Esophagus mucosa (tissue), 1 donor: Measurements from ENCODE around the gene OCIAD2. TPM values are rescaled to one million over a fixed set of nuclear protein-coding genes. Genes with fewer than 3 reads are reported as not detected.
"Not testable (repeated sequence)": the region's sequence is repeated elsewhere in the genome, so short reads cannot be mapped to it uniquely, and the experiment has no call there.

Experiments
- ATAC-seq: fragments of 200-7000 bp; cut with Tn5 transposase; one replicate; pipeline ENCODE4 v1.9.1; 2020
- total RNA-seq: library from RNA; stranded (reverse); gene quantifications from one replicate; pipeline ENCODE4 v1.2.4, GENCODE V29; 2023
- donor health status: DM: yes; HTN: yes; CAD: no.

OCIAD2 gene
- total RNA-seq, 1 donor from 2014 or later: 32.8 TPM

DNA sequence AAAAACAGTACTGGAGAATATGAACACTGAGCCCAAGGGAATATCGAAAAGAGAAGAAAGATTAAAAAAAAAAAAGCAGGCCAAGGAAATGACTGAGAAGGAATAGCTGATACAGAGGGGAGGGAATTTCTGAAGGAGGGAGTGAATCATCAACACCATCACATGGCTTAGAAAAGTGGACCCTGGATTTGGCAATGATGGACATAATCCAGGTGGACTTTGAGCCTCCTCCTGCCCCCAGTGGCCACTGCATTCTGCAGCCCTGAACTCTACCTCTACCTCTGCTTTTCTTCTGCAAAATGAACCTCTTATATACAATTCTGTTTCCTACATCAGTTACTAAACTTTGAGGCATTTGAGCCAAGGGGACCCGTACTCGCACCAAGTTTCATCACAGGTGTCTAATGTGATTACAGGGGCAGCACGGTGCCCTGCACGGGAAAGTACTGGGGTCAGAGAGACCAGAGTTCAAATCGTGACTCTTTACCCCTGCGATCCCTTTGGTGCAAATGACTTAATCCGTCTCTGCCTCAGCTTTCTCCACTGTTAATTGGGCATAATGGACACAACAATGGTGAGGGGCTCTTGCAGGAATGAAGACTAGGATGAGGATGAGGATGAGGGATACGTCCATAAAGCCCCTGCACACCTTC, 1.1 kb downstream of the OCIAD2 start:
- ATAC-seq: no peak

DNA sequence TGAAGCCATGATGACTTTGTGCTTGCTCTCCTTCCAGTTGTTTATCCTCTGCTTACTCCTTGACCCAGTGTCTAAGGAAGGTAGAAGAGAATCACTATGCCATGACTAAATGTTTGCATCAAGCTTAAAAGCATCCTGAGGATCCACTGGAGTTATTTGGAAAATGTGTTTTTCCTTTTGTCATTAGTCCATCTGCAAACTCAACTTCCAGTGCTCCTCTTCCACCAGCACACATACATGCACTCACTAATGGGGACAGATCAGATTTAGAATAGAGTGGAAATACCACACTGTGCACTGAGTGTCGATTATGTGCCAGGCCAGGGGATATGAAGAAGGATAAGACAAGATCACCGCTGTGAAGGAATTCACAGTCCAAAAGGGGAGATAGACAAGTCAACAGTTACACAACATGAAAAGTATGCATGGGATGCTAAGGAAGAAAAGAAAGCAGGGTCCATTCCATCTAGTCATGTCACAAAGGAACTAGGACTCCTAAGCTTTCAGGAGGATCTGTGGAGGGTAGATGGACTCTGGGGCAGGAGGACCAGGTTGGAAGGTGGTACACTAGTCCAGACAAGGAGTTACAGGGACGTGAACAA, 1.9 kb downstream of the OCIAD2 start:
- no peak for ATAC-seq

DNA sequence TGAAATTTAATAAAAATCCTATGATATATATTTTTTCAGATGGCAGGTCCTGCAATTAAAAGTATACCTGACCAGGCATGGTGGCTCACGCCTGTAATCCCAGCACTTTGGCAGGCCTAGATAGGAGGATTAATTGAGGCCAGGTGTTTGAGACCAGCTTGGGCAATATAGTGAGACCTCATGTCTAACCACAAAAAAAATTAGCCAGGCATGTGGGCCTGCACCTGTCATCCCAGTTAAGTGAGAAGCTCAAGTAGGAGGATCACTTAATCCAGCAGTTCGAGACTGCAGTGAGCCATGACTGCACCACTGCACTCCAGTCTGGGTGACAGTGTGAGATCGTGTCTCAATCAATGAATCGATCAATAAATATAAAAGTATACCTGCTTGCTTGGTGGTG, 2.5 kb downstream of the OCIAD2 start:
- ATAC-seq: no peak

DNA sequence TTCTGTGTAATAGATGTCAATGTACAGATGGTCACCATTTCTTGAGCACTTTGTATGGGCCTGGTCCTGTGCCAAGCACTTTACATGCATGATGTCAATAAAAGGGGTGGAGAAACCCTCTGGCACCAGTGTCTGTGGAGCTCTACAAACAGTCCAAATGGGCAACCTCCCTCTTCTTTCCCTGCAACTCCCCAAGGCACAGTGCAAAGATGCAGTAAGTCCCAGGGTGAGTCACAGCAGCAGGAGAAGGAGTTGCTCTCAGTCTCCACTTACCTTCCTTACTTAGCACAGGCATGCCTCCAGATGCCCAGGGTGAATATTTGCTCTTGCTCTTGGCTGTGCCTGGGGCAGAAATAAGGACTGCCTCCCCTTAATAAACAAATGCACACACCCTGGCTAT, 4.3 kb downstream of the OCIAD2 start:
- peak; percentile 84 for ATAC-seq

DNA sequence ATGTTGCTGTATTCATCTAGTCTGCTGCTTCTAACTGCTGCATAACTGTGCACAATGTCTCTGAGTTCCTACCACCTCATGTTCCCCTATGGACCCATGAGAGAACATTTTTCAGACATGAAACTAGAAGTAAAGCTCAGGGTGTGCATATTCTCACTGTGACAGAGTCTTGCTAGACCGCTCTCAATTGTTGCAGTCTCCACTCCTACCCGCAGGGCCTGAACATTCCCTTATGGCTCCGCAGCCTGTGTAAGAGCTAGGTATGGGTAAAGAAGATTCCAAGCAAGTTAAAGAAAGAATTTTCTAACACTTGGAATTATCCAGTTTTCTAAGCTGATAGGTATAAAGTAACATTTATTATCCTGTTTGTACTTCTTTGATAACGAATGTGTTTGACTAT, 5.4 kb downstream of the OCIAD2 start:
- no peak for ATAC-seq

DNA sequence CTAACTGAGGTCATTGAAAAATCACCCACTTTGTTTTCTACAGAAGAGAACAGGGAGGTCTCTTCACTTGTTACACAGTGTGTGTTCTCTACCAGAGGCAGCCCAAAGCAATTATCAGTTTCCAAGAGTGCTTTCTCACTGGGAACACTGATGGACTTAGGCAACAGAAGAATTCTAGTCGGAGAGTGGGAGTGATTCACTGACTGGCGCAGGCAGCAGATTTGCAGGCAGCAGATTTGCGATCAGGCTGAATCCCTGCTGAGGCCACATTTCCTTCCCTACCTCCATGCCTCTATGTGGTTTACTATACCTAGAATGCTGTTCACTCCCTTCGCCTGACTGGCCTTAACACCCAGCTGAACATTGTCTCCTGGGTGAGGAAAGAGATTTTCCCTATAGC, 6.6 kb downstream of the OCIAD2 start:
- no peak for ATAC-seq

DNA sequence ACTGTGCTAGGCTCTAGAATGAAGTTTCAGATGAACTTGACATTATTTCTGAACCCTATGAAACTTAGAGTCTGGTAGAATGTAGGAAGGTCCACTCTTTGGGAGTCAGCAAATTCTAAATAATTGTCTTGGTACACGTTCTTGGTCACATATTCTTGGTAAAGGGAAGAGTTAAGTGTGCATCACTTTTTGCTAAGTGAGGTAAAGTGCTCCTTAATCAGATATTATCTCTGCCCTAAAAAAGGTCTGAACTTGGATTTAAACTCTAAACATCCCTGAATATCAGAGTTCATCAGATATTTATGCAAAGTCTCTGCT, 7.2 kb downstream of the OCIAD2 start:
- ATAC-seq: no peak

DNA sequence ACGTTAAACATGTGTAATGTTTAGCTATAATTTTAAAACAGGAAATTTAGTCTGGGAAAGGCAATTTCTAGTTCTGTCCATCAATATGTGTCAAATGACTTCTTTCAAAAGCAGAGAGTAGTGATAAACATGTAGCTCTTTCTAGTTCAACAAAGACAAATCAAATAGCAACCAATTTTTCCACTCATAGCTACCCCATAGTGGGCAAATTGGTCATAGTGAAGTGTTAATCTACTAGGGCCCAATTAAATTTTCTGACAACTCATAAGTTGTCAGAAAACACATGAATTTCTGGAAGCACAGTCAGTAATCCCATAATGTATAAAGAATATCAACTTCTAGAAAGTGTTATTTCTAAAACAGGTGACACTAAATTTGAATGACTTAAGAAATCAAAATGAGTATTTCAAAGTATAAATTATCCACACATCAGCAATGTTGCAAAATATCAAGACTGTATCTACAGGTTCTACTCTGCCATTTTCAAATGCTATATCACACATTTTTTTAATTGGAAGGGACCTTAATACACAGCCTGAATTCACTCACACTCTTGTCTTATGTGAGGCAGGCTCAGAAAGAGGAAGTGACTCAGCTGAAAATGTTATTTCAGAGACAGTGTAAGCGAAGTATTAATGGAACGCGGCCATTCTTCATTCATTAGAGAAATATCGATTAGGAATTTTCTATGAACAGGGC, 7.7 kb downstream of the OCIAD2 start:
- no peak for ATAC-seq

DNA sequence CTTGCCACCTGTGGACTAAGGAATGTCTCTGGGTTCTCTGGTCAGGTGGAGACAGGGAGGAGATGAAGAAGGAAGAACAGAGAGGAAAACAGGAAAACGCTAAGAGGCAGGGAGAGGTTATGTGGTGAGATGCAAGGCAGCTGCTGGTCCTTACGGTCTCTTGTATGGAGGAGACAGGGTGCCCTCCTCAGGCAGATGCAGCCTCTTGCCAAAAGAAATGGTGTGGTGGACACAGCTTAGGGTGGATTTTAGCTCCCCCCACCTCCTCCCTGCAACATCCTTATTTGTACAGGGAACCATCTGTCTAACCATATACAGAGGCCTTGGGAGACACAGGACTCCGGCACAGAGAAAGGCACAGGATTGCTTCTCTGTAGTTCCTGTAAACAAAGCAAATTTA, 9.7 kb downstream of the OCIAD2 start:
- ATAC-seq: no peak

DNA sequence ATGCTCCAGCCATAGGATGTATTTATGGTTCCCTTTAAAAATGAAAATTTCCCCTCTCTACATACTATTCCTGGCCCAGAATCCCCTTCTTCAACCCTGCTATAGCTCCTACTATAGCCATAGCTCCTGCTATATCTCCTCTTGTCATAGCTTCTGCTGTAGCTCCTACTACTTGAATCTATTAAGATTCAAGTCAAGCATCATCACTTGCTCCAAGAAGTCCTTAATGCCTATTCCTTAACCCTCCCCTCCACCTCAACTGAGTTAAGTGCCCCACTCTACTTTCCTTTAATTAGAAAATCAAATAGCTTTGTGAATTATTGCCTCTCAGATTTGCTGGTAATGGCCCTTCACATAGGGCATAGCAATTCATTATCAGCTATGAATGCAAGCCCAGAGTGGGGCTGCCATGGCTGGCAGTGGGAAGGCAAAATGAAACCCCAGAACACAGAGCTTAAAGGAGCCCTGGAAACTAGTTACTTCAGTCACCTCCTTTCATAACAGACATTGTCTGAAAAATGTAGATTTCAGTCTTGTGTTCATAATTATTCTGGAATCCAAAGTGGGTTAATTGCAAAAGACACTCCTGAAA, 15.4 kb downstream of the OCIAD2 start:
- ATAC-seq: no peak

DNA sequence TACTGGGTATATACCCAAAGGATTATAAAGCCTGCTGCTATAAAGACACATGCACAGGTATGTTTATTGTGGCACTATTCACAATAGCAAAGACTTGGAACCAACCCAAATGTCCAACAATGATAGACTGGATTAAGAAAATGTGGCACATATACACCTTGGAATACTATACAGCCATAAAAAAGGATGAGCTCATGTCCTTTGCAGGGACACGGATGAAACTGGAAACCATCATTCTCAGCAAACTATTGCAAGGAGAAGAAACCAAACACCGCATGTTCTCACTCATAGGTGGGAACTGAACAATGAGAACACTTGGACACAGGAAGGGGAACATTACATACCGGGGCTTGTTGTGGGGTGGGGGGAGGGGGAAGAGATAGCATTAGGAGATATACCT, 16.8 kb downstream of the OCIAD2 start:
- ATAC-seq: not testable (repeated sequence)

DNA sequence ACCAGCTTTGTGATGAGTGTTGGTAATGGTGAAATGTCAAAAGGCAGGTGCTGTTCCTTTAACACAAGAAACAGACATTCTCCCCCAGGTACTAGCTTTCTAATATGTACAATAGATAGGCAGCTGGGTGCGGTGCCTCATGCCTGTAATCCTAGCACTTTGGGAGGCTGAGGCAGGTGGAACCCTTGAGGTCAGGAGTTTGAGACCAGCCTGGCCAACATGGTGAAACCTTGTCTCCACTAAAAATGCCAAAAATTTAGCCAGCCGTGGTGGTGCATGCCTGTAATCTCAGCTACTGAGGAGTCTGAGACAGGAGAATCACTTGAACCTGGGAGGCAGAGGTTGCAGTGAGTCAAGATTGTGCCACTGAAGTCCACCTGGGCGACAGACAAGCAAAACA, 24.9 kb downstream of the OCIAD2 start:
- ATAC-seq: not testable (repeated sequence)

DNA sequence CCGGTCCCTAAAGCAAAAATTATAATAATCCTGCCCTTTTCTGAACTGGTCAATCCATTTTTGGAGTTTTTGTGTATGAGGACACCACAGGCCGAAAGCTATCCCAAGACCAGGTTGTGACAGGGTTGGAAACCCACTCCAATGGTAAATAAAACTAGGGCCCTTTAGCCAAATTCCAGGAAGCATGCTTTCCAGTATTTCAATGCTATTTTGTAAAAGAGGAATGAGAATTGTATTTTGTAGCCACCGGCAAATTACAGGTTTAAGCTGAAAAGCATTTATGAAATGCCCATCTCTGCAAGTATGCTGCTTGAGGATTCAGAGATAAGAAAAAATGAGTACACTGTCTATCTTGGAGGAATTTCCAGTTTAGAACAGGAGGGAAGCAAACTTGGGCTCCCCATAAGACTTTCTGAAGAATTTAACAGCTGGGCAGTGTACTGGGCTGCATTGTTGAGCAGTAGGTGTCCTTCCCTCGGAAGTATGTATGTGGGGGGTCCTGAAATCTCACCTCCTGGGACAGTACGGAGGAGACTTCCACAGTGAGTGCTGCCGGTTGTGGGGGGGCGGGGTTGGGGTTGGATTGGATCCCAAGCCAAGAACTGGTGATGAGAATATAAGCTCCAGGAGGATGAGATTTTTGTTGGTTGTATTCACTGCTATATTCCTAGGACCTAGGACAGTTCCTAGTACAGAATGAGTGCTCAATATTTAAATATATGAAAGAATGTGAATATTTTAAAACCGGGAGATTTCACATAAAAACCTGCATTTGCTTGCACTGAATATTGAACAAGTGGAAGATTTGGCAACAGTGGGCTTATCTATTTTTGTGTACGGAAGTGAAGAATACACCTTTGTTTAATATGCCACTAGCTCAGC, 26.8 kb downstream of the OCIAD2 start:
- ATAC-seq: no peak

DNA sequence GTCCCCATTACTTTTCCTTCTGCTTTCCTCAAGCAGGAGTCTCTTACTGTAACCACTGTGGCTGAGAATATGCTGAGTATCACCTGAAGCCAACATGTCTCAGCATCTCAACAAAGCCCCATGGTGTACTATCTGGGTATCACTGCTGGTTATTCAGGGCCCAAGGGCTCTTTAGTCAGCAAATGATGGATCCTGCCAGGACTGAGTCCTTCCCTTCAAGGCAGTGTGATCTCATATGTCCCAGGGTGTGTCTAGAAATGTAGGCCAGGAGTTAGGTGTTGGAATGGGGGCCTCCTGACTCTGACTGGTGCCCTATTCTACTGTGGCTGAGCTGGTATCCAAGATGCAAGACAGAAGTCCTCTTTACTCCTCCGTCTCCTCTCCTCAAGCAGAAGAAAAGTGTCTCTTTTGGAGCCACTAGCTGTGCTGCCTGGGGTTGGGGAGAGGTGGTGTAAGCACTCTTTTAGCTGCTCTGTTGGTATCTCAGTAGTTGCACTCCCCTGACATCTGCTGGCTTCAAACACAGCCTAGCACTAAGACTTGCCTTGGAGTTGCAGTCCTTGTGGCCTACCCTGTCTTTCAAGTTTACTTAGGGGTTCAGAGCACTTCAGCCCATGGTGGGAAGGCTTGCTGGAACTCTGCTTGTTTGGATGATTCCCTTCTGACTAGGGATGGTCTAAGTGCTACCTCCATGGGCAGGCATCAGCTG, 28.6 kb downstream of the OCIAD2 start:
- peak; percentile 81 for ATAC-seq

DNA sequence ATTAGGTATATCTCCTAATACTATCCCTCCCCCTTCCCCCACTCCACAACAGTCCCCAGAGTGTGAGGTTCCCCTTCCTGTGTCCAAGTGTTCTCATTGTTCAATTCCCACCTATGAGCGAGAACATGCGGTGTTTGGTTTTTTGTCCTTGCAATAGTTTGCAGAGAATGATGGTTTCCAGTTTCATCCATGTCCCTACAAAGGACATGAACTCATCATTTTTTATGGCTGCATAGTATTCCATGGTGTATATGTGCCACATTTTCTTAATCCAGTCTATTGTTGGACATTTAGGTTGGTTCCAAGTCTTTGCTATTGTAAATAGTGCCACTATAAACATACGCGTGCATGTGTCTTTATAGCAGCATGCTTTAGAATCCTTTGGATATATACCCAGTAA, 41.9 kb downstream of the OCIAD2 start:
- ATAC-seq: not testable (repeated sequence)

DNA sequence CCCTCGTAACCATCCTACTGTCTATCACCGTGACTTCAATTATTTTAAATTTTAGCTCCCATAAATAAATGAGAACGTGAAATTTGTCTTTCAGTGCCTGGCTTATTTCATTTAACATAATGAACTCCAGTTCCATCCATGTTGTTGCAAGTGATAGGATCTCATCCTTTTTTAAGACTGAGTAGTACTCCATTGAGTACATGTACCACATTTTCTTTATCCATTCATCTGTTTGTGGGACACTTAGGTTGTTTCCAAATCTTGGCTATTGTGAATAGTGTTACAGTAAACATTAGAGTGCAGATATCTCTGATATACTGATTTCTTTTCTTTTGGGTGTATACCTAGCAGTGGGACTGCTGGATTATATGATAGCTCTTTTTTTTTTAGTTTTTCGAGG, 42.8 kb downstream of the OCIAD2 start:
- no peak for ATAC-seq

DNA sequence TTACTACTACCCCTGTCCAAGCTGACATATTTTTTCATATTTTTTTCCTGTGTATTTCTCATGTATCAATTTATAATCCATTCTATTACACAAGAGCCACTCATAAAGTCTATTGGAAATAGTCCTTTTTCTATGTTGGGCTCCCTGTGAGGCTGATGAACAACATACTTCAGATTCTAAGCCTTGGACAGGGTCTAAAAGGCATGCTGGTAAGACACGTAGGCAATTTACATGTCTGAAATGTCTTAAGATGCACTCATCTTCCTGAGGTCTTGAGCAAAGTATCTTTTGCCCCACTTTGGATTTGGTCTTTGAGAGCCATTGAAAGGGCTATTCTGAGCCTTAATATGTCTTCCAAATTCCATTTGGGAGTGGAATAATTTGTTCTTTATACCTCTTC, 43.9 kb downstream of the OCIAD2 start:
- ATAC-seq: no peak

DNA sequence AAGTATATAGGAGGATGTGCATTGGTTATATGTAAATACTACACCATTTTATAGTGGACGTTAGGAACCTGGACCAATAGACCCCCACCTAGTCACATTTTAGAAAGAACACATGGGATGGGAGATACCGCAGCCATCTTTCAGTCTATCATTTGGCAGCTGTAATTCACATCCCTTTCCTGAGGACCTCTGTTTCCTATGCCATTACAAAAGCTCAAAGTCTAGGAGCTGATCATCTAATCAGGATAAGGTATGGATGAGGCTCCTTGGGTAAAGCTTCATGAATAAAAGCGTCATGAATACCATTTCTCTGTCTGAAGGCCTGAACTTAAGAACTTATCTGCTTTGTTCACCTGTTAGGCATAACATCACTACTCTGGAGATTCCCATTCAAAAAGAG, 44.5 kb downstream of the OCIAD2 start:
- ATAC-seq: no peak

DNA sequence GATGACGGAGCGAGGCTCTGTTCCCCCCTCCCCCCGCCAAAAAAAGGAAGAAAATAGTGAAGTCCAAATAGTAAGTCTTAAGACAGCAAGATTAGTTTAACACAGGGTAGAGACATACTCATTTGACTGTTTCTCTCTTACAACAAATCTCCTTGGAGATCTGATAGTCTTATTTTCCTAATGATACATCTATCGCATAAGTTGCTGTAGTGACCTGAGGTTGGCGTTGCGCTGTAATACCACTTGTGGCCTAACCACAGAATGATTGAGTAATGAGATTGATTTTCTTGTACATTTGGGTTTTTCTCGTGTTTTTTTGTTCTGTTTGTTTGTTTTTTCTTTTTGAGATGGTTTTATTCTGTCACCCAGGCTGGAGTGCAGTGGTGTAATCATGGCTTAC, 48.4 kb downstream of the OCIAD2 start:
- ATAC-seq: no peak

DNA sequence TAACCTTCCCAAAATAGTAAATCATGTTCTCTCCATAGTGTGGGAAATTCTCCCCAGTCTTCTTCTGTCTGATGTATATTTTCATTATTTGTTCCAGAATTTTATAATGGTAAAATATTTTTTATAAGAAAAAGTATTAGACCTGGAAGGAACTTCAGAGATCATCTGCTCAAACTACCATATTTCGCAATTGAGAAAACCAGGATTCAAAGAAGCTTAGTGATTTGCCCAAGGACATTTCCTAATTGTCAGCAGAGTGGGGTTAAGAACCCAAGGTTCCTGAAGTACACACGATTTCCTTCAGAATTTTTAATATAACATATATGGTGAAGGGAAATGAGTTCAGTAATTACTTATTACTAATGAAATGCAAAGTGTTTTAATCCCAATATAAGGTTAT, 51.6 kb downstream of the OCIAD2 start:
- ATAC-seq: no peak

DNA sequence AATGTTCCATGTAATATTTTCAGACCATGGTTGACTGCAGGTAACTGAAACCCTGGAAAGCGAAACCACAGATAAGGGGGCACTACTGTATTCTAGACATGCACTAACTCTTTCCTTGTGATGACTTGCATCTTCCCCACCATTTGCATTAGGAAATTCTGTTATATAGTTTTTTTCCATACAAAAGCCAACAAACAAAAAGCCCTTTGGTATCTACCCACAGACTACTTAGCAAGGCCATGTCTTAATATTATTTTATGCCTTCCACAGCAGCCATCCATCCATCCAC, 52.2 kb downstream of the OCIAD2 start:
- ATAC-seq: no peak

DNA sequence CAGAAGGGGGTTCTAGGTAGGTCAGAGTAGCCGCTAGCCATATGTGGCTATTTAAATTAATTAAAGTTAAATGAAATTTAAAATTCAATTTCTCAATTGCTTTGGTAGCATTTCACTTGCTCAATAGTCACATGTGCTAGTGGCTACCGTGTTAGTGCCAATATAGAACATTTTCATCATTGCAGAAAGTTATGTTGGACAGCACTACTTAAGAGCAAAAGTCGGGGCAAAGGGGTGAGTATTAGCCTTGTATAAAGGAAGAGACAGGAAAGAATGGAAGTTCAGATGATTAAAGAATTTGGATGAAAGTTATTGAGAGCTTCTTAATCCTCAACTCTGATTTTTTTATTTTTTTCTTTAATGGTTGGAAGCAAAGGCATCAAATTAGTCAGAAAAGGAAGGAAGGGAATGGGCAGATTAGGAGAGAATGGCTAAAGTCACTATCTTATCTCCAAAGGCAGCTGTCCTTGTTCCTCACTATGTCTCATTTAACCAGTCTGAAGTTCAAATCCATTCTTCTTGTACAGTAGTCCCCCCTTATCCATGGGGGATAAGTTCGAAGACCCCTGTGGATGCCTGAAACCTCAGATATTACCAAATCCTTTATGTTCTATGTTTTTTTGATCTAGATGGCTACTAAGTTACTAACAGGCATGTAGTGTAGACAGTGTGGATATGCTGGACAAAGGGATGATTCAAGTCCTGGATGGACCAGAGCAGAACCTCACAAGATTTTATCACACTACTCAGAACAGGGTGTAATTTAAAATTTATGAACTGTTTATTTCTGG, 52.8 kb downstream of the OCIAD2 start:
- no peak for ATAC-seq
